ENCODE data around the gene NKAIN1.
"Not testable (repeated sequence)": the region's sequence is repeated elsewhere in the genome, so short reads cannot be mapped to it uniquely, and the experiment has no call there.

Gene NKAIN1

GRCh38 chr1:31151402-31151801, 88.3 kb downstream of the NKAIN1 start:
- no peak for DNase-seq

- no peak for DNase-seq
Observed at GRCh38 chr1:31148409-31148808, 91.3 kb downstream of the NKAIN1 start.

GRCh38 chr1:31145648-31146047, 94.0 kb downstream of the NKAIN1 start:
- DNase-seq = no peak

DNA sequence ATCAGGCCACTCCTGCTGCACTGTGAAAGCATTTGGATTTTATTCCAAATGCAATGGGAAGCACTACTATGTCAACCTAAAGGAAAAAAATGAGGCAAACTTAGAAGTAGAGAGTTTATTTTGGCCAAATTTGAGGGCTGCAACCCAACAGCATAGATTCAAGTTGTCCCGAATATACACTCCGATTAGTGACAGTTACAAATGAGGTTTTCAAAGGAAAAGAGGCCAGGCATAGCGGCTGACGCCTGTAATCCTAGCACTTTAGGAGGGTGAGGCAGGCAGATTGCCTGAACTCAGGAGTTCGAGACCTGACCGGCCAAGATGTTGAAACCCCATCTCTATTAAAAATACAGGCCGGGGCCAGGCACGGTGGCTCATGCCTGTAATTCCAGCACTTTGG, 95.2 kb downstream of the NKAIN1 start:
- DNase-seq = no peak

- no peak for DNase-seq
Observed at GRCh38 chr1:31143455-31143854, 96.2 kb downstream of the NKAIN1 start.

DNA sequence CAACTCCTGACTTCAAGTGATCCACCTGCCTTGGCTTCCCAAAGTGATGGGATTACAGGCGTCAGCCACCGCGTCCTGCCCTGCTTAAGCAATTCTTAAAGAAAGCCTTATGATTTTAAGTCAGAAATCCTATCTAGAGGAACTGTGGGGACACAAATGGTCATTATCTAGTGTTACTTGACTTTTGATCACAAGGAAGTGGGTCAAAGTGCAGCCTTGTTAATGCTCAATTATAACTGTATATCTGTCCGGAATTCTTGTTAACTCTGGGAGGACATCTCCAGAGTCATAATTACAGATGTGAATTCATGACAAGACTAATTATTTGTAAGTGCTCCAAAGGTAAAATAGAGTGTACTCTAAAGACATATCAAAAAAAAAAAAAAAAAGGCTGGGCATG, 97.3 kb downstream of the NKAIN1 start:
- no peak for DNase-seq

DNA sequence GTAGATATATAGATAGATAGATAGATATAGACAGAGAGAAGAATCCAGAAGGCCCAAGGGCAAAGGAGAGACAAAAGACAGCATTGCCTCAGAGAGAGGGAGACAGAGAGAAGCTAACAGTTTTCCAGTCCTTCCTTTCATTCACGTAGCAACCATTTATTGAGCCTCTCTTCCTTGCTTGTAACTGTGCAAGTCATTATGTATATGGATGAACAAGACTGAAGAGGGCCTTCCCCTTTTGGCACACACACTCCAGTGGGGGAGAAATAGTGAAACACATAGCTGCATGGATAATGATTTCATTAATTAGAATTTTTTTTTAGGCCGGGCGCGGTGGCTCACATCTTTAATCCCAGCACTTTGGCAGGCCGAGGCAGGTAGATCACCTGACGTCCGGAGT, 99.4 kb downstream of the NKAIN1 start:
- no peak for DNase-seq

DNA sequence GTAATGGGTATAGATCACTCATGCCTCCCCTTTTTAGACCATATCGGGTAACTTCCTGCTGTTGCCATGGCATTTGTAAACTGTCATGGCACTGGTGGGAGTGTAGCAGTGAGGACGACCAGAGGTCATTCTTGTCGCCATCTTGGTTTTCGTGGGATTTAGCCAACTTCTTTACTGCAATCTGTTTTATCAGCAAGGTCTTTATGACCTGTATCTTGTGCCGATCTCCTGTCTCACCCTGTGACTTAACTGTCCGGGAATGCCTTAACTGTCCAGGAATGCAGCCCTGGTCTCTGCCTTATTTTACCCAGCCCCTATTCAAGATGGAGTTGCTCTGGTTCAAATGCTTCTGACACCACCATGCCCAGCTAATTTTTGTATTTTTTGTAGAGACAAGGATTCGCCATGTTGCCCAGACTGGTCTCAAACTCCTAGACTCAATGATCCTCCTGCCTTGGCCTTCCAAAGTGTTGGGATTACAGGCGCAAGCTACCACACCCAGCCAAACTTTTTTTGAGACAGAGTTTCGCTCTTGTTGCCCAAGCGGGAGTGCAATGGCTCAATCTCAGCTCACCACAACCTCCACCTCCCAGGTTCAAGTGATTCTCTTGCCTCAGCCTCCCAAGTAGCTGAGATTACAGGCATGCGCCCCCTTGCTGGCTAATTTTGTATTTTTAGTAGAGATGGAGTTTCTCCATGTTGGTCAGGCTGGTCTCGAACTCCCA, 100.7 kb downstream of the NKAIN1 start:
- DNase-seq = not testable (repeated sequence)

DNA sequence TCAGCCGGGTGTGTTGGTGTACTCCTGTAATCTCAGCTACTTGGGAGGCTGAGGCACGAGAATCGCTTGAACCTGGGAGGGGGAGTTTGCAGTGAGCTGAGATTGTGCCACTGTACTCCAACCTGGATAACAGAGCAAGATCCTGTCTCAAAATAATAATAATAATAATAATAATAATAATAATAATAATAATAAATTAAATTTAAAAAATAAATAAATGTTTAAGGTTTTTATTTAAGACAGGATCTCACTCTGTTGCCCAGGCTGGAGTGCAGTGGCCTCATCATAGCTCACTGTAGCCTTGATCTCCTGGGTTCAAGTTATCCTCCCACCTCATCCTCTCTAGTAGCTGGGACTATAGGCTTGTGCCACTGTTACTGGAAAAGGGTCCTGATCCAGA, 101.8 kb downstream of the NKAIN1 start:
- DNase-seq = not testable (repeated sequence)

DNA sequence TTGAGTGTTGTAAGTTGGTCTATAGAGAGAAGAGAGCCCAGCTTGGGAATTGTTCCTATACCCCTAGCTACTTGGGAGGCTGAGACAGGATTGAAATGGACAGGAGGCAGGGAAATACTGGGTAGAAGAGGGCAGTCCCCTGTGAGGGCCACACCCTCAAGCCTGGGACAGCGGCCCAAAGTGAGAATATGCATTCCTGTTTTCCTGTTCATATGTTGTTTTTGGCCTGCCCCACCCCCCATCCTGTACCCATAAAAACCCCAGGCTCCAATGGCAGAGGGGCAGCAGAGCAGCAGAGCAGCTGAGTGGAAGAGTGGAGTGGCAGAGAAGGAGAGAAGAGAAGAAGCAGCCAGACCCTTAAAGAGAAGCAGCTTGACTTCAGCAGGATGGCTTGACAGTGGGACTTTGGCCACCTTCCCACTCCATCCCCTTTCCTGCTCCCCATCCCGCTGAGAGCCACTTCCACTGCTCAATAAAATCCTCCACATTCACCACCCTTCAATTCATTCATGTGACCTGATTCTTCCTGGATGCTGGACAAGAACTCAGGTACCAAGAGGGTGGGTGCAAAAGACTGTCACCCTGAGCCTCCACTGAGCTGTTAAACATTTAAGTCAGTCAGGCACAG, 103.6 kb downstream of the NKAIN1 start:
- DNase-seq = no peak

DNA sequence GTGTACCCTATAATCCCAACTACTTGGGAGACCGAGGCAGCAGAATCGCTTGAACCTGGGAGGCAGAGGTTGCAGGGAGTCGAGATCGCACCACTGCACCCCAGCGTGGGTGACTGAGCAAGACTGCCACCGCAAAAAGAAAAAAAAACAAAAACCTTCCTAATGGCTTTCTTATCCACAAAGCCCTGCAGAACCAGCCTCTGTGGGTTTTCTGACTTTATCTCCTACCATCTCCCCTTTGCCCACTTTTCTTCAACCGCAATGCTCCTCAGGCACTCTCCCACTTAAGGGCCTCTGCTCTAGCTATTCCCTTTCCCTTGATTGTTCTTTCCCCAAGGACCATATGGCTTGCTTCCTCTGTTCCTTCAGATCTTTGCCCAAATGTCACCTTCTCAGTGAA, 106.3 kb downstream of the NKAIN1 start:
- DNase-seq = no peak
